Colonic mucosa (tissue), 4 donors: ENCODE measurements around the gene MACROD2. TPM values are rescaled to one million over a fixed set of nuclear protein-coding genes. Genes with fewer than 3 reads are reported as not detected.

Experiments used
- DNase-seq: peaks from one replicate; pipeline ENCODE4 v3.0.0-alpha.2; 2020
- H3K27ac ChIP-seq: fragments of 200-600 bp; one replicate; pipeline ENCODE4 v1.8.0; 2021
- H3K27me3 ChIP-seq: fragments of 200-600 bp; one replicate; pipeline ENCODE4 v1.8.0; 2021
- H3K36me3 ChIP-seq: fragments of 200-600 bp; one replicate; pipeline ENCODE4 v1.8.0; 2021
- H3K4me1 ChIP-seq: fragments of 200-600 bp; one replicate; pipeline ENCODE4 v1.8.0; 2021; ENCODE audit warnings: mild to moderate bottlenecking
- H3K4me3 ChIP-seq: fragments of 200-600 bp; one replicate; pipeline ENCODE4 v1.8.0; 2021
- H3K9ac ChIP-seq, 2 donors: one replicate each; pipeline ENCODE4 v1.7.0; 2013; ENCODE audit warnings: control low read depth in 2 of 2, low read depth in 2 of 2, low read length in 2 of 2
- H3K9me3 ChIP-seq: fragments of 200-600 bp; one replicate; pipeline ENCODE4 v1.8.0; 2021
- CTCF ChIP-seq: fragments of 200-600 bp; IDR thresholded peaks from one replicate; pipeline ENCODE4 v1.8.0; 2022; ENCODE audit warnings: antibody characterized with exemption, mild to moderate bottlenecking
- intact Hi-C: fragments of 100-400 bp; cut with DNase I; formaldehyde crosslinking; loops from one replicate; pipeline ENCODE4 v1.14.1; 2022
- total RNA-seq, 2 donors: library from RNA; stranded (reverse); fragmentation: NEBNext Ultra II Directional in 1 of 2; extraction: Animal tissue kit (Norgen Biotek cat#: 25700) in 1 of 2; gene quantifications; one replicate each; pipeline ENCODE4 v1.2.1, GENCODE V29; 2021
- donor health status: healthy.
- donor health status: DM: no; HTN: no; CAD: no.
- donor health status: DM: no; HTN: no; CAD: no.

Gene MACROD2
- total RNA-seq, 2 donors from 2014 or later: 3.2 to 3.3 TPM

DNA sequence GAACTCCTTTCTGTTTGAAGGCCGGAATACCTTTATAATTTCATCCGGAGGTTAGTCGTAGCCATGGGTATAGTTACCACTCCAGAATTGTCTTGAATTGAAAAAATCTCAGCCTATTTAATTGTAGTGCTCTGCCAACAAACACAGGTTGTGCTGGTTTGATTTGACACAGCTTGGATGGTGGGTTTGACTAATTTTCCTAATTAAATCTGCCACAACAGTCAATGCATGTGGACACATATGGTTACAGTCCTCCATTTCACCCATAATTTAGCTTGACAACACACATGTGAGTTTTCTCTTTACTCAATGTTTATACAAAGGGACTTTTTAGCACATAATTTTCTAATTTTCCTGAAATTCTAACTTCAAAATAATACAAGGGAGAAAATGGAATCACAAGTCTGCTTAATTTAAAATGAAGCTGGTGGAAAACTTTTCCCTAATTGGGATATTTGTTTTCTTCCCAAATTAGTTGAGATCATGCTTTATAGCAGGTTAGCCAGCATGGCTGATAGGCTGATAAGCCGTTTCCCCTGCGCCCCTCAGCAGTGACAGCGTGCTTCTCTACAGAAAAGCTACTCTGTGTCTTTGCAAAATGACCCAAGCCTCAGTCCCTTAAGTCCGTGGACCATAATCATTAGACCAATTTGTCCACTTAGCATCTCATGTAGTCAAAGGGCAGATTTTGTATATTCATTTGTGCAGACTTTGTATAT is 805.5 kb downstream of the MACROD2 start:
- TF ChIP-seq CTCF: no peak
- intact Hi-C loops: no loop called here
- no peak overlapping the region for H3K27ac ChIP-seq
- no peaks in the 10 kb centered on the region for H3K9me3 ChIP-seq
- no peak overlapping the region for H3K4me3 ChIP-seq
- no peaks in the 10 kb centered on the region for H3K36me3 ChIP-seq
- no peaks in the 10 kb centered on the region for H3K4me1 ChIP-seq
- no peak for DNase-seq
- no peaks in the 10 kb centered on the region for H3K27me3 ChIP-seq
- H3K9ac ChIP-seq: no peak overlapping the region

GRCh38 chr20:14801591-14802325 is 806.4 kb downstream of the MACROD2 start:
- H3K27me3 ChIP-seq: no peaks in the 10 kb centered on the region
- no peak overlapping the region for H3K9ac ChIP-seq
- H3K36me3 ChIP-seq: no peaks in the 10 kb centered on the region
- no peak for DNase-seq
- H3K4me1 ChIP-seq: no peaks in the 10 kb centered on the region
- no peak for TF ChIP-seq CTCF
- intact Hi-C loops: no loop called here
- no peaks in the 10 kb centered on the region for H3K9me3 ChIP-seq
- no peak overlapping the region for H3K27ac ChIP-seq
- no peak overlapping the region for H3K4me3 ChIP-seq

- no peaks in the 10 kb centered on the region for H3K36me3 ChIP-seq
- H3K9ac ChIP-seq: no peak overlapping the region
- no peaks in the 10 kb centered on the region for H3K27me3 ChIP-seq
- no peak for TF ChIP-seq CTCF
- no peak overlapping the region for H3K27ac ChIP-seq
- H3K9me3 ChIP-seq: no peaks in the 10 kb centered on the region
- intact Hi-C loops: no loop called here
- H3K4me3 ChIP-seq: no peak overlapping the region
- DNase-seq: no peak
- no peaks in the 10 kb centered on the region for H3K4me1 ChIP-seq
These were observed 811.9 kb downstream of the MACROD2 start for GRCh38 chr20:14807224-14807623.

DNA sequence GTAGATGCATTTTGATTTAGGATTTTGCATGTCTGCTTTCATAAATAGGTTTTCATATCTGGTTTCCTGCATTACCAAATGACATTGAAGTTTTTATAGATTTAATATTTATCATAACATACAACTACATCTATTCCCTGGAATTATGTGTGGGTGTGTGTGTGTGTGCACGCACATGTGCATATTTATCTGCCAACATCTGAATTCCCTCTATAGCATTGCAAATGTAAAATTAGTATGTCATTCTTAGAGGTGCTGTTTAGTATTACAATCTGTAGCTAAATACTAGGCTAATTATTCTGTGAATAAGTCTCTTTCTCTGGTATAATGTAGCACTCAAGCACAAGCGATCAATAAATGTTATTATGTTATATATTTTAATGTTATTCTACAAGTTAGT is 820.0 kb downstream of the MACROD2 start:
- no peak overlapping the region for H3K4me3 ChIP-seq
- no peaks in the 10 kb centered on the region for H3K9me3 ChIP-seq
- no peaks in the 10 kb centered on the region for H3K4me1 ChIP-seq
- no peaks in the 10 kb centered on the region for H3K27me3 ChIP-seq
- TF ChIP-seq CTCF: no peak
- H3K36me3 ChIP-seq: no peaks in the 10 kb centered on the region
- no peak for DNase-seq
- intact Hi-C loops: no loop called here
- H3K9ac ChIP-seq: no peak overlapping the region
- H3K27ac ChIP-seq: no peak overlapping the region

DNA sequence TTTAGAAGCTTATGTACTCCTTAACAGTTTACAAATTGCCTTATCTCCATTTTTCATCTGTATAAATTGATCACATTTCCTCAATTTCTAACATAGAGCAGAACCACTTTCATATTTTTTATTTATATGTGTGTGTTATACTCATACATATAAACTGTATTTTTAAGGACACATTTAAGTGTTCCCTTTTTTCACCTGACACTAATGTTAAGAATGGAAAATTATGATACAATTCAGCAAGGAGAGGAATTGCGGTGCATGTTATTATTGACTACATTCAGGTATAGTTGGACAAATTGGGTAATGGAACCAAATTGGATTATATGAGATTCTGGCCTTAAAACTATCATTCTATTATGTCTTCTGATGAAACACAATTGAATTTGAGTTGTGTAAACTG is 821.2 kb downstream of the MACROD2 start:
- H3K4me3 ChIP-seq: no peak overlapping the region
- H3K27ac ChIP-seq: no peak overlapping the region
- no peak for DNase-seq
- H3K36me3 ChIP-seq: no peaks in the 10 kb centered on the region
- no peak overlapping the region for H3K9ac ChIP-seq
- intact Hi-C loops: no loop called here
- TF ChIP-seq CTCF: no peak
- H3K4me1 ChIP-seq: no peaks in the 10 kb centered on the region
- H3K9me3 ChIP-seq: no peaks in the 10 kb centered on the region
- no peaks in the 10 kb centered on the region for H3K27me3 ChIP-seq
